ENCODE measurements around the gene SLFN5. TPM values are rescaled to one million over a fixed set of nuclear protein-coding genes. Genes with fewer than 3 reads are reported as not detected.

Gene SLFN5
- polyA plus RNA-seq, 1 donor from 2014 or later, result 2.5 TPM

- Histone ChIP-seq H3F3A (ENCODE audit: insufficient read depth, low read length, poor library complexity, severe bottlenecking) (no peaks in the 10 kb centered on the region), H3K79me2 (replicated peaks; ENCODE audit: insufficient read depth, low read length) (no peaks in the 10 kb centered on the region), H3K4me2 (ENCODE audit: low read length) (no peak overlapping the region), H3K9me2 (ENCODE audit: insufficient read depth, low read length) (no peaks in the 10 kb centered on the region), H4K20me1 (ENCODE audit: insufficient read depth) (no peaks in the 10 kb centered on the region), H3K9me3 (ENCODE audit: low read length) (no peaks in the 10 kb centered on the region), H3K27ac (ENCODE audit: low read length) (no peak overlapping the region), H3K27me3 (ENCODE audit: insufficient read depth, low read depth, low read length) (peaks cover 15% of the 10 kb centered on the region), H3K9ac (ENCODE audit: low read length) (no peak overlapping the region), H2AFZ (ENCODE audit: low read depth, low read length) (no peak overlapping the region), H3K4me3 (ENCODE audit: low read length) (no peak overlapping the region), H3K36me3 (ENCODE audit: insufficient read depth, low read length) (no peaks in the 10 kb centered on the region)
- TF ChIP-seq SMC3 (conservative IDR thresholded peaks at IDR 0.05; ENCODE audit: poor library complexity) (no peak), TAF1 (IDR thresholded peaks at IDR 0.05; ENCODE audit: low read depth) (no peak), EZH2 (IDR thresholded peaks at IDR 0.05; ENCODE audit: borderline replicate concordance, insufficient read depth, low read length, poor library complexity, severe bottlenecking) (no peak), MXI1 (conservative IDR thresholded peaks at IDR 0.05; ENCODE audit: poor library complexity, severe bottlenecking) (no peak), POLR2AphosphoS5 (IDR thresholded peaks at IDR 0.05) (no peak), REST (IDR thresholded peaks at IDR 0.05; ENCODE audit: borderline replicate concordance) (no peak), CTCF (IDR thresholded peaks at IDR 0.05; ENCODE audit: poor library complexity, severe bottlenecking) (no peak), RAD21 (conservative IDR thresholded peaks at IDR 0.05) (no peak), EP300 (conservative IDR thresholded peaks at IDR 0.05; ENCODE audit: poor library complexity, severe bottlenecking) (no peak)
Measured at GRCh38 chr17:35240861-35241260, 2.0 kb upstream of the SLFN5 start.

- Histone ChIP-seq H3K27ac (ENCODE audit: low read length) (no peak overlapping the region), H3K9me3 (ENCODE audit: low read length) (no peaks in the 10 kb centered on the region), H3K4me3 (ENCODE audit: low read length) (peak overlapping the region; percentile 90)
Measured at GRCh38 chr17:35241520-35241919, 1.4 kb upstream of the SLFN5 start.

More at GRCh38 chr17:35241520-35241919, 1.4 kb upstream of the SLFN5 start:
- Histone ChIP-seq H3K27me3 (ENCODE audit: insufficient read depth, low read depth, low read length) (peaks cover 15% of the 10 kb centered on the region), H3F3A (ENCODE audit: insufficient read depth, low read length, poor library complexity, severe bottlenecking) (no peaks in the 10 kb centered on the region), H4K20me1 (ENCODE audit: insufficient read depth) (no peaks in the 10 kb centered on the region), H2AFZ (ENCODE audit: low read depth, low read length) (no peak overlapping the region), H3K36me3 (ENCODE audit: insufficient read depth, low read length) (no peaks in the 10 kb centered on the region), H3K79me2 (replicated peaks; ENCODE audit: insufficient read depth, low read length) (no peaks in the 10 kb centered on the region), H3K4me2 (ENCODE audit: low read length) (peak overlapping the region; percentile 76), H3K9me2 (ENCODE audit: insufficient read depth, low read length) (no peaks in the 10 kb centered on the region), H3K9ac (ENCODE audit: low read length) (no peak overlapping the region)
- TF ChIP-seq CTCF (IDR thresholded peaks at IDR 0.05; ENCODE audit: poor library complexity, severe bottlenecking) (no peak), EZH2 (IDR thresholded peaks at IDR 0.05; ENCODE audit: borderline replicate concordance, insufficient read depth, low read length, poor library complexity, severe bottlenecking) (no peak), SMC3 (conservative IDR thresholded peaks at IDR 0.05; ENCODE audit: poor library complexity) (no peak), EP300 (conservative IDR thresholded peaks at IDR 0.05; ENCODE audit: poor library complexity, severe bottlenecking) (no peak), MXI1 (conservative IDR thresholded peaks at IDR 0.05; ENCODE audit: poor library complexity, severe bottlenecking) (no peak), REST (IDR thresholded peaks at IDR 0.05; ENCODE audit: borderline replicate concordance) (no peak), TAF1 (IDR thresholded peaks at IDR 0.05; ENCODE audit: low read depth) (no peak), RAD21 (conservative IDR thresholded peaks at IDR 0.05) (no peak), POLR2AphosphoS5 (IDR thresholded peaks at IDR 0.05) (no peak)

Measured in neural cell (in vitro differentiated cells).